ENCODE measurements around the gene PRKAR2B. TPM values are rescaled to one million over a fixed set of nuclear protein-coding genes. Genes with fewer than 3 reads are reported as not detected.

The PRKAR2B gene
- total and polyA plus RNA-seq, 2 donors (not counting 1 experiment from before 2014, with no cell fraction given): 6.5 to 14.7 TPM

- Histone ChIP-seq H3K79me2 (ENCODE audit: control insufficient read depth, insufficient read depth, low read length) (no peaks in the 10 kb centered on the region), H3K9me3 (ENCODE audit: control insufficient read depth, insufficient read depth, low read depth, low read length) (no peaks in the 10 kb centered on the region), H3K9ac (ENCODE audit: insufficient read depth, low read length) (no peak overlapping the region), H3K4me3 (replicated peaks in 1 of 4; ENCODE audit: control extremely low read depth in 1 of 4, insufficient read depth in 1 of 4, low read depth in 3 of 4, low read length in 4 of 4) (no peak overlapping the region), H3K4me2 (ENCODE audit: extremely low read depth, insufficient read depth, low read length) (no peak overlapping the region), H2AFZ (ENCODE audit: low read length) (no peak overlapping the region), H4K20me1 (ENCODE audit: control insufficient read depth, extremely low read depth, insufficient read depth, low read length) (no peaks in the 10 kb centered on the region), H3K36me3 (ENCODE audit: control insufficient read depth, insufficient read depth, low read length) (no peaks in the 10 kb centered on the region), H3K27ac (ENCODE audit: insufficient read depth, low read length) (no peak overlapping the region), H3K27me3 (ENCODE audit: control insufficient read depth, insufficient read depth, low read length) (no peaks in the 10 kb centered on the region), H3K4me1 (ENCODE audit: control insufficient read depth, extremely low read depth, insufficient read depth, low read length) (no peaks in the 10 kb centered on the region)
- DNase-seq (ENCODE audit: low read depth in 2 of 2): no peak
- TF ChIP-seq EZH2 (IDR thresholded peaks at IDR 0.05; ENCODE audit: low read length, missing control alignments) (no peak), CTCF (conservative IDR thresholded peaks at IDR 0.05 in 1 of 2, IDR thresholded peaks at IDR 0.05 in 1 of 2; ENCODE audit: low read depth in 1 of 2, low read length in 2 of 2) (no peak)
Observed at GRCh38 chr7:107209565-107209964, 165.1 kb downstream of the PRKAR2B start.

GRCh38 chr7:107210400-107210799 lies 165.9 kb downstream of the PRKAR2B start:
- no peak for DNase-seq (ENCODE audit: low read depth in 2 of 2)
- Histone ChIP-seq H3K27ac (ENCODE audit: insufficient read depth, low read length) (no peak overlapping the region), H3K27me3 (ENCODE audit: control insufficient read depth, insufficient read depth, low read length) (no peaks in the 10 kb centered on the region), H3K4me2 (ENCODE audit: extremely low read depth, insufficient read depth, low read length) (no peak overlapping the region), H3K36me3 (ENCODE audit: control insufficient read depth, insufficient read depth, low read length) (no peaks in the 10 kb centered on the region), H3K9me3 (ENCODE audit: control insufficient read depth, insufficient read depth, low read depth, low read length) (no peaks in the 10 kb centered on the region), H3K79me2 (ENCODE audit: control insufficient read depth, insufficient read depth, low read length) (no peaks in the 10 kb centered on the region), H2AFZ (ENCODE audit: low read length) (no peak overlapping the region), H4K20me1 (ENCODE audit: control insufficient read depth, extremely low read depth, insufficient read depth, low read length) (no peaks in the 10 kb centered on the region), H3K4me3 (replicated peaks in 1 of 4; ENCODE audit: control extremely low read depth in 1 of 4, insufficient read depth in 1 of 4, low read depth in 3 of 4, low read length in 4 of 4) (no peak overlapping the region), H3K9ac (ENCODE audit: insufficient read depth, low read length) (no peak overlapping the region), H3K4me1 (ENCODE audit: control insufficient read depth, extremely low read depth, insufficient read depth, low read length) (no peaks in the 10 kb centered on the region)
- TF ChIP-seq CTCF (conservative IDR thresholded peaks at IDR 0.05 in 1 of 2, IDR thresholded peaks at IDR 0.05 in 1 of 2; ENCODE audit: low read depth in 1 of 2, low read length in 2 of 2) (no peak), EZH2 (IDR thresholded peaks at IDR 0.05; ENCODE audit: low read length, missing control alignments) (no peak)

Other genes starting within 250 kb of the PRKAR2B start
- under 0.01 TPM in 1 of 2 replicates, not detected in the other for gene PIK3CG, start 179.4 kb upstream of the PRKAR2B start, total RNA-seq
- gene PIK3CG, start 179.4 kb upstream of the PRKAR2B start, polyA plus RNA-seq: 0.07 and 0.09 TPM in 2 replicates
- 122 and 127 TPM in 2 replicates for gene HBP1, start 124.3 kb downstream of the PRKAR2B start, total RNA-seq
- gene HBP1, start 124.3 kb downstream of the PRKAR2B start, polyA plus RNA-seq: 41.7 and 72.9 TPM in 2 replicates